ENCODE data around the gene GDF9. TPM values are rescaled to one million over a fixed set of nuclear protein-coding genes. Genes with fewer than 3 reads are reported as not detected.
"Not testable (repeated sequence)": the region's sequence is repeated elsewhere in the genome, so short reads cannot be mapped to it uniquely, and the experiment has no call there.

Gene GDF9
- total RNA-seq, 1 experiment from 2014 or later = 1.3 TPM

DNA sequence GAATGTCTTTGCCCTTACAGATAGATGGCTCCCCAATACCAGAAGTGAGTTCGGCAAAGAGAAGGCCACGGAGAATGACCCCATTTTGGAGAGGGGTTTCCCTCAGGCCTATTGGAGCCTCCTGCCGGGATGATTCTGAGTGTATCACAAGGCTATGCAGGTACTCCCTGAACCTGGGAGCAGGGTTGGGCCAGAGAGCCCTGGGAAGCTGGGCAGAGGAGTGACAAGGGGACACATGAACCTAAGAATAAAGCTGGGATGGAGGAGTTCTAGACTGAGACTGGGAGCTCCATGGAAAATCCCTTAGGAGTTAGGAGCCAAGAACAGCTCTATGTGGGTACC lies 7.6 kb upstream of the GDF9 start:
- DNase-seq (ENCODE audit: low spot score) = no peak
- in situ Hi-C loops (cut with HindIII; ENCODE audit: low sequenced_read_pairs) = no loop called here

DNA sequence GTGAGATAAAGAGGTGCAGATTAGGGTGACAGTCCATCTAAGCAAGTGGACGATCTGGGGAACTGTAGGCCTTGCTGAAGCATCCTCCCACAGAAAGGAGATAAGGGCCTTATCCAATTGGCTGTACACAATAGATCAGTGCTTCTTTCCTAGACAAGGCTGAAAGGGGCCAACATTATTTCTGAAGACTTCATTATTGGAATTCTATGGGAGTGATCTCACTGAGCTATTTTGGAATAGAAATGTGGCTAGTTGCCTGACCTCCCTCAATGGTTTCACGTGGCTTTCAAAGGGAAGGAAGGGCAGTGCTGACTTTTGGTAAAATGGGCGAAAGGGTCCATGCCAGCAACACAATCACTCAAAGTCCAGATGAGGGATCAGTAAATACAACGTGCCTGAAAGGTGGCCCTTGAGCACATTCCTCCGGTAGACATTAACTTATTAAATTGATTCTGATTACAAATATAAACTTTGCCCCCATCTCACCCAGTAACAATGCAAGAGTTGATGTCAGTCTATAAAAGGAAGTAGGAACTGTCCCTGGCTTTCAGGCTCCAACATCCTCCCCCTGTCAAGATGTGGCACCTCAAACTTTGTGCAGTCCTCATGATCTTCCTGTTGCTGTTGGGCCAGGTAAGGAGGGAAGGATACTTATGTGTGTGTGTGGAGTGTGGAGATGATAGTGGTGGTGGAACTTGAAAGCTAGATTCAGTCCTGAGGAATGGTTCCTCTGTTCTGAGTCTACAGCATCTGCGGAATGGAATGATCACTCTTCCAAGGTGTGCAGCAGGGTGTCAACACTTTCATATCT lies 7.1 kb upstream of the GDF9 start, which contains the start of gene LEAP2:
Gene LEAP2, plus strand, starts transcription at position 550 of the 811 bp plus-strand sequence. Its CDS starts 27 bp downstream, at position 577.
- DNase-seq (ENCODE audit: low spot score) = no peak
- in situ Hi-C loops (cut with HindIII; ENCODE audit: low sequenced_read_pairs) = no loop called here

DNA sequence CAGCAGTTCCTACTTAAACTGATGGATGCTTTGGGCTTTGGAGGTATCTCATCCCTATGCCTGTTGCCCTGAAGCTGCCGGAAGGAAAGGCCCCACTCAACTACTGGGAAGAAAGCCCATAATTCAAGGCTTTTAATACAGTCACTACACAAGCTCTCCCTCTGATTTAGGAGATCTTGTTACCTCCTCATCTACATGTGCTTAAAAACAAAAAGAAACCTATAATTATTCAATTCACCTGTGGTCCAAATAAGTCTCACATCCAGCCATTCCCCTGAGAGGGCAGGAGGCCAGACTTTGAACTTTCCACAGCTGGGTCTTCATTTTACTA lies 6.5 kb upstream of the GDF9 start:
- no peak for DNase-seq (ENCODE audit: low spot score)
- in situ Hi-C loops (cut with HindIII; ENCODE audit: low sequenced_read_pairs) = no loop called here

GRCh38 chr5:132871459-132872284 lies 5.4 kb upstream of the GDF9 start:
- no peak for DNase-seq (ENCODE audit: low spot score)
- in situ Hi-C loops (cut with HindIII; ENCODE audit: low sequenced_read_pairs) = no loop called here

DNA sequence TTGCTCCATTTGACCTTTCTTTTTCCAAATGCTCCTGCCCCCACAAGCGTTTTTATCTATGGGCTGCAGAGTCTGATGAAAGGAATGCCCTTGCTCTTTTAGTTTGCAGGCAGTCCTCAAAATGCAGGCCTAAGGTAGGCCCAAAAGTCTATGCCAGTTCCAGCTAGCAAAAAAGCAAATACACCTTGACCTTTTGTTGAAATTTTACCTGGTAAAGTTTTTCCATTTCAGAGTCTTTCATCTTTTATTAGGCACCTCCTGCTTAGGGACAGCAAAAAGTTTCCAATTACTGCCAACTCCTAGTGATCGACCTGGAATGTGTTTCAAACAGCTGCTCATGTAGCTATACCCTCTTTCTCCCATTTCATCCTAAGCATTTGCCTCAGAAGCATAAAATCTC lies 4.5 kb upstream of the GDF9 start:
- no peak for DNase-seq (ENCODE audit: low spot score)
- in situ Hi-C loops (cut with HindIII; ENCODE audit: low sequenced_read_pairs) = no loop called here

- in situ Hi-C loops (cut with HindIII; ENCODE audit: low sequenced_read_pairs) = no loop called here
Measured at GRCh38 chr5:132868754-132869153, 2.5 kb upstream of the GDF9 start.

DNA sequence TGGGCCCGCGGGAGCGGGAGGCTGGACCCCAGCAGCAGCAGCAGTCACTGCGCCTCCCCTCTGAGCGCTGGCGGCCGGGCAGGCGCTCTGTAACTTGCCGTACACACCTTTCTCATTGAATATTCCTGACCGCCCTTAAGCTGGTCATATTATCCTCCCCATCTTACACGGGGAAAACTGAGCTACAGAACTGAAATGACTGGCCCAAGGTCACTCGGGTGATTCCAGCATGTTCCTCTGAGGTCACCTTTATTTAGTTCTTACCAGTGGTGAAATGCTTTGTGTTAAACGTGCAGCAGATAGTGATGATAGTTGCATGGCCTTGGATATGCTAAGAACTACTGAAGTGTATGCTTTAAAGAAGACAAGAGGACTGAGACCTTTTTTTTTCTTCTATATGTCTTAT lies 780 bp upstream of the GDF9 start:
- DNase-seq (ENCODE audit: low spot score) = no peak
- in situ Hi-C loops (cut with HindIII; ENCODE audit: low sequenced_read_pairs) = no loop called here

More at GRCh38 chr5:132868754-132869153, 2.5 kb upstream of the GDF9 start:
- no peak for DNase-seq (ENCODE audit: low spot score)

- in situ Hi-C loops (cut with HindIII; ENCODE audit: low sequenced_read_pairs) = no loop called here
- no peak for DNase-seq (ENCODE audit: low spot score)
Measured at GRCh38 chr5:132865668-132866341, 464 bp downstream of the GDF9 start.

GRCh38 chr5:132860742-132861141 lies 5.5 kb downstream of the GDF9 start:
- in situ Hi-C loops (cut with HindIII; ENCODE audit: low sequenced_read_pairs) = no loop called here

DNA sequence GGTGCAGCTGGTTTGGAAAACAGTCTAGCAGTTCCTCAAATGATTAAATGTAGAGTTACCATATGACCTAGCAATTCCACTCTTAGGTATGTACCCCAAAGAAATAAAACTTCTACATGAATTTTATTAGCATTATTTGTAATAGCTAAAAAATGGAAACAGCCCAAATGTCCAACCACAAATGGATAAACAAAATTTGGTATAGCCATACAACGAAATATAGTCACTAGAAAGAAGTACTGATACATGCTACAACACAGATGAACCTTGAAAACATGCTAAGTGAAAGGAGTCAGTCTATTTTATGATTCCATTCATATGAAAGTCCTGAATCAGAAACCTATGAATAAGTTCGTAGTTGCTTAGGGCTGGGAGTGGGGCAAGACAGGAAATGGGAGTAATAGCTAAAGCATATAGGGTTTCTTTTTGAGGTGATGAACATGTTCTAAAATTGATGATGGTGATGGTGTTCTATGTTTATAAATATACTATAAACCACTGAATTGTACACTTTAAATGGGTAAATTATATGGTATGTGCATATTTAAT lies 6.3 kb downstream of the GDF9 start:
- in situ Hi-C loops (cut with HindIII; ENCODE audit: low sequenced_read_pairs) = no loop called here
- no peak for DNase-seq (ENCODE audit: low spot score)

More at GRCh38 chr5:132860742-132861141, 5.5 kb downstream of the GDF9 start:
- DNase-seq (ENCODE audit: low spot score) = no peak

GRCh38 chr5:132856011-132856410 lies 10.3 kb downstream of the GDF9 start:
- DNase-seq (ENCODE audit: low spot score) = no peak

GRCh38 chr5:132854992-132855391 lies 11.3 kb downstream of the GDF9 start:
- DNase-seq (ENCODE audit: low spot score); in situ Hi-C loops (cut with HindIII; ENCODE audit: low sequenced_read_pairs): not testable (repeated sequence)

More at GRCh38 chr5:132856011-132856410, 10.3 kb downstream of the GDF9 start:
- in situ Hi-C loops (cut with HindIII; ENCODE audit: low sequenced_read_pairs) = no loop called here

DNA sequence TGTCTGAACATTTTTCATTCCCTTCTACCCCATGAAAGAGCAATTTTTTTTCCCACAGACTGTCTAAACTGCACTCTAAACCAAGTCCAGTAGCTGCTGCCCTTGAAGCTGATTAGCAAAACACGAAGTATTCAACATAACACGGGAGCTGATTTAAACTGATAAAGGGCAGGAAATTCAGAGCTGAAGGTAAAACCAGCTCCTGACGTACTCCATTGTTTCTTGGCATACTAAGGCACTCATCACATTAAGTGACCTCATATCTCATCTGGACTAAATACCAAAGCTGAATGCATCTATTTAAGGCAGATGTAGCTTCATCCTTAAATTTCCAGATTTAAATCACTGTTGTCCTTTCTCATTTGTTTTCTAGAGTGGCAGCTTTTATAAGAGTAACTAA lies 12.0 kb downstream of the GDF9 start:
- in situ Hi-C loops (cut with HindIII; ENCODE audit: low sequenced_read_pairs) = no loop called here
- no peak for DNase-seq (ENCODE audit: low spot score)

GRCh38 chr5:132853790-132854189 lies 12.5 kb downstream of the GDF9 start:
- in situ Hi-C loops (cut with HindIII; ENCODE audit: low sequenced_read_pairs) = no loop called here
- no peak for DNase-seq (ENCODE audit: low spot score)

DNA sequence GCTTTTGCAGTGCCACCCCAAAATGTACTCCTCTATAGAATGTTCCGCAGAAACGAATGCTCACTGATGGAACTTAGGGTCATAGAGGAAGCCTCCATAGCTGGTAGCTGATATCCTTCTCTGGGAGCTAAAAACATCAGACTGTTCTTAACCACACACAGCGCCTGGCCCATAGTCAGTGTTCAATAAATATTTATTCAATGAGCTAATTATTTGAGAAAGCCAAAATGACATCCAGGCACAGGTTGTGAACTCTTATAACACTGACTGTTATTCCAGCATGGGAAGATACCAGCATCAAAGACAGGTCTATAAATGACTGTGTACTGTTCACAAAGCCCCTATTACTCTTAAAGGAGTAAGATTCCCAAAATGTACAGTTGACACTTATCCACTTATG lies 12.9 kb downstream of the GDF9 start:
- DNase-seq (ENCODE audit: low spot score) = no peak
- in situ Hi-C loops (cut with HindIII; ENCODE audit: low sequenced_read_pairs) = no loop called here

- in situ Hi-C loops (cut with HindIII; ENCODE audit: low sequenced_read_pairs) = no loop called here
- DNase-seq (ENCODE audit: low spot score) = no peak
Measured at GRCh38 chr5:132850066-132850465, 16.2 kb downstream of the GDF9 start.

GRCh38 chr5:132849347-132849746 lies 16.9 kb downstream of the GDF9 start:
- DNase-seq (ENCODE audit: low spot score) = no peak
- in situ Hi-C loops (cut with HindIII; ENCODE audit: low sequenced_read_pairs) = no loop called here

- in situ Hi-C loops (cut with HindIII; ENCODE audit: low sequenced_read_pairs) = no loop called here
- no peak for DNase-seq (ENCODE audit: low spot score)
Measured at GRCh38 chr5:132848270-132848669, 18.0 kb downstream of the GDF9 start.

DNA sequence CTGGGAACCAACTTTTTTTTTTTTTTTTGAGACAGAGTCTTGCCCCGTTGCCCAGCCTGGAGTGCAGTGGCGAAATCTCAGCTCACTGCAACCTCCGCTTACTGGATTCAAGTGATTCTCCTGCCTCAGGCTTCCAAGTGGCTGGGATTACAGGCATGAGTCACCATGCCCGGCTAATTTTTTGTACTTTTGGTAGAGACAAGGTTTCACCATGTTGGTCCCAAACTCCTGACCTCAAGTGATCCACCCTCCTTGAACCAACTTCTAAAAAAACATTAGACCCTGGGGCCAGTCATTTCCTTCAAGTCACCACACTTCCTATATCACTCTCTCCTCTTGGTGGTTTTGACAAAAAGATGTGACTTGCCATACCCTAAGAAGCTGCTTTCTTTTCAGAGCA lies 25.0 kb downstream of the GDF9 start:
- in situ Hi-C loops (cut with HindIII; ENCODE audit: low sequenced_read_pairs) = no loop called here
- DNase-seq (ENCODE audit: low spot score) = no peak

DNA sequence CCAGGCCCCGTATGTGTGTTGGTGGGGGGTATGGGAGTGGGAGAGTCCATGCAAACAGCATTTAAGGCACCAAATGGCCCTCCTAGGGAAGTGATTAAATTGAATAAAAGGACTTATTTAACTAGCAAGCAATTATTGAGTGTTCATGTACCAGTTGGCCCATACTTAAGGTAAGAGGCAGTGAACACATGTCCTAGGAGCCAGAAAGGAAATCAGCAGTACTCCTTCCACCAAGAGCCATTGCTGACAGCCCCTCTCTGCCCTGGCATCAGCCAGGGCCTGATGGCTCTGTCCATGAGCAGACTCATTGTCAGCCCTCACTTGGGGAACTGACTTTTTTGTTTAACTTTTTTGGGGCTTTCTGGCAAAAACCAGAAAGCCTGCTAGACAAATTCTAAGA lies 25.4 kb downstream of the GDF9 start:
- in situ Hi-C loops (cut with HindIII; ENCODE audit: low sequenced_read_pairs) = no loop called here

More for the DNA sequence above, 25.4 kb downstream of the GDF9 start:
- no peak for DNase-seq (ENCODE audit: low spot score)
